NCI-H2227 (cell line): Measurements from ENCODE around the gene HSPA1B.
"Not testable (repeated sequence)": the region's sequence is repeated elsewhere in the genome, so short reads cannot be mapped to it uniquely, and the experiment has no call there.

Experiments
- DNase-seq: peaks from one replicate; lab custom pipeline; 2025; ENCODE audit not compliant: unreplicated experiment; lab: John Stamatoyannopoulos, UW

HSPA1B gene

DNA sequence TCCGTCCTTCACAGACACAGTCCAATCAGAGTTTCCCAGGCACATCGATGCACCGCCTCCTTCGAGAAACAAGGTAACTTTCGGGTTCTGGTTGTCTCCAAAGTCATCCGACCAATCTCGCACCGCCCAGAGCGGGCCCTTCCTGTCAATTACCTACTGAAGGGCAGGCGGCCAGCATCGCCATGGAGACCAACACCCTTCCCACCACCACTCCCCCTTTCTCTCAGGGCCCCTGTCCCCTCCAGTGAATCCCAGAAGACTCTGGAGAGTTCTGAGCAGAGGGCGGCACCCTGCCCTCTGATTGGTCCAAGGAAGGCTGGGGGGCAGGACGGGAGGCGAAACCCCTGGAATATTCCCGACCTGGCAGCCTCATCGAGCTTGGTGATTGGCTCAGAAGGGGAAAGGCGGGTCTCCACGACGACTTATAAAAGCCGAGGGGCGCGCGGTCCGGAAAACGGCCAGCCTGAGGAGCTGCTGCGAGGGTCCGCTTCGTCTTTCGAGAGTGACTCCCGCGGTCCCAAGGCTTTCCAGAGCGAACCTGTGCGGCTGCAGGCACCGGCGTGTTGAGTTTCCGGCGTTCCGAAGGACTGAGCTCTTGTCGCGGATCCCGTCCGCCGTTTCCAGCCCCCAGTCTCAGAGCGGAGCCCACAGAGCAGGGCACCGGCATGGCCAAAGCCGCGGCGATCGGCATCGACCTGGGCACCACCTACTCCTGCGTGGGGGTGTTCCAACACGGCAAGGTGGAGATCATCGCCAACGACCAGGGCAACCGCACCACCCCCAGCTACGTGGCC, at the start of gene HSPA1B:
Gene HSPA1B, plus strand, starts transcription at position 453 of the 794 bp plus-strand sequence. Its CDS starts 213 bp downstream, at position 666.
- DNase-seq: peak; percentile 99

DNA sequence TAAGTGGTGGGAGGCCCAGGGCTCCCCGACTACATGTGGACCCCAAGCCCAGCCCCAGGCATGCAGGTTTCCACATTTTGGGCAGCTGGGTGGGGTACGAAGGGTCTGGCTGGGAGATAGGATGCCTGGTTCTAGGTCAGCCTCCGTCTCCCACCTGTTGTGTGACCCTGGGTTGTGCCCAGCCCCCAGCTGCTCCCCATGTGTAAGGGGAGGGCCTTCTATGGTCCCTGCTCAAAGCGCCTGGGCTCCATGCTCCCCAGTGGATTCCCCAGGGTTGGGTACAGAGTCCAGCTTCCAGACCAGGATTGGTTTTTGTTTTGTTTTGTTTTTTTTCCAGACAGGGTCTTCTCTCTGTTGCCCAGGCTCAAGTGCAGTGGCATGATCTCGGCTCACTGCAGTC, 49.3 kb upstream of the HSPA1B start:
- DNase-seq: no peak

DNA sequence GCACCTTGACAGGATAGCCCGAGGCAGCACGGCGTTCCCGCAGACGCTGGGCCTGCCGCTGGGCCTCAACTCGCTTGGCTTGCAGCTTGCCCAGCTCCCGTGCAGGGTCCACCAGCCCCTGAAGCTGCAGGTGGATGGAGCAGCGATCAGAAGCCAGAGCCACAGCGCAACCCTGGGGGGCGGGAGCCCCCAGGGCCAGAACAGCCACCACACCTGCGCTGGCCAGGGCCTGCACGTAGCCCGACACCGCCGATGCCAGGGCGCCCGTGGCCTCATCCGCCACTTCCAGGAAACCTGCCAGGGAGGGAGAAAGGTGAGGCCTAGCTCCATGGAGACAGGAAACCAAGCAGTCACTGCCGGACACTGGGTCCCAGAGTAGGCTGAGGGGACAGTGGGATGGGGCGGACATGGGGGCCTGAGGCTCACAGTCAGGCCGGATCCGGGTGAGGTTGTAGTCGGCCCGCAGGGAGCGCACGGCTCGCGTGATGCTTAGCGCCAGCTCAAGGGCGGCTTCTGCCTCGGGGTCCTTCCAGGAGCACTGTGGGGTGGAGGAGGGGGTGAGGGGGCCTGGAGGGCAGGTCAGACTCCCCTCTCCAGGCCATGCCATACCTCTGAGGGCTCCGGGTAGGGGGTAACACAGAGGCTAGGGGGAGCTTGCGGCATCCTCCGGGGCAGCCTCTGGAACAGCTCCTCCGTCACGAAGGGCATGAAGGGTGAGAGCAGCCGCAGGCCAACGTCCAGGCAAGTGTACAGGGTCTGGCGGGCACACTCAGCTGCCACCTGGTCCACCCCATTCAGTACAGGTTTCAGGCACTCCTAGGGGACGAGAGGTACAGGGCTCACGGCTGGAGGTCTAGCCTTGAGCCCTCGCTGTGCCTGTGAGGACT, 48.3 kb upstream of the HSPA1B start:
- no peak for DNase-seq

DNA sequence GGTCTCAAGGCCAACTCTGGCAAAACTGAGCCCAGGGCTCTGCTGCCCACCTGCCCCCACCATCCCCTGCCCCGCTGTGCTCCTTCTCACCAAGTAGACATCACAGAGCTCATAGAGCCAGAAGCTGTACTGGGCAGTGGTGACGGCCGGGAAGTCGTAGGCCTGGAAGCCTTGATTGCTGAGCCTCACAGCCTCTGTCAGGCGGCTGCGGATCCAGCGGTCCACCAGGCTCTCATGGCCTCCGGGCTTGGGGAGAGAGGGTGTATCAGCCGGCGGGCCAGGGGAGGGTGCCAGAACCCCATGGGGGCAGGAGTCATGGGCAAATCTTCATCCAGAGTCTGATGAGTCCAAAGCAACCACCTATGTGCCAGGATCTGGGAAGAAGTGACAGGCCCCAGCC, 47.6 kb upstream of the HSPA1B start:
- DNase-seq: no peak

DNA sequence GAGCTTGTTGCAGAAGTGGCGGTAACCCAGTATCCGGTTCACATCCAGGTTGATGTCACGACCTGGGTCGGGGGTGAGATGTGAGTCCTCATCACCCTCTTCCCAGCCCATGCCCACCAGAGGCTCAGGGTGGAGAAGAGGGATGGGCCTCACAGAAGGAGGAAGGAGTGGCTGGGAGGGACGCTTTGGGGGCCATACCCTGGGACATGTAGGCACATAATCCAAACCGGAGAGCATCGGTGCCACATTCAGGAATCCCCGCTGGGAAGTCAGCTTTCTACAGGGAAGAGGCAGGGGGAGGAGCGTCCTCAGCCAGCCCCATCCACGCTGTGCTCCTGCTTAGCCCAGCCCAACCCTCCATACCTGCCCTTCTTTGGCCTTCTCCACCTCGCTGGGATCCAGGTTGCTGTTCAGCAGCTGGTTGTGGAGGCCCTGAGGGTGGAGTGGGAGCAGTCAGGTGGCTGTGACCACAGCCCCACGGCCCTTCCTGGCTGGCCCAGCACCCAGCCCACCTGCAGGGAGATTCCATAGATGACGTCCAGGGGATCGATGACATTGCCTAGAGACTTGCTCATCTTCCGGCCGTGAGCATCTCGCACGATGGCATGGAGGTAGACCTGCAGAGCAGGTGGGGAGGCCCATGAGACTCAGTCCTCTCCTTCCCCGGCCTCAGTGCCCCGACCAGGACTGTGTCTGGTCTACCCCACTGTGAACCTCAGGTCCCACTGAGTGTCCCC, 46.9 kb upstream of the HSPA1B start:
- no peak for DNase-seq

DNA sequence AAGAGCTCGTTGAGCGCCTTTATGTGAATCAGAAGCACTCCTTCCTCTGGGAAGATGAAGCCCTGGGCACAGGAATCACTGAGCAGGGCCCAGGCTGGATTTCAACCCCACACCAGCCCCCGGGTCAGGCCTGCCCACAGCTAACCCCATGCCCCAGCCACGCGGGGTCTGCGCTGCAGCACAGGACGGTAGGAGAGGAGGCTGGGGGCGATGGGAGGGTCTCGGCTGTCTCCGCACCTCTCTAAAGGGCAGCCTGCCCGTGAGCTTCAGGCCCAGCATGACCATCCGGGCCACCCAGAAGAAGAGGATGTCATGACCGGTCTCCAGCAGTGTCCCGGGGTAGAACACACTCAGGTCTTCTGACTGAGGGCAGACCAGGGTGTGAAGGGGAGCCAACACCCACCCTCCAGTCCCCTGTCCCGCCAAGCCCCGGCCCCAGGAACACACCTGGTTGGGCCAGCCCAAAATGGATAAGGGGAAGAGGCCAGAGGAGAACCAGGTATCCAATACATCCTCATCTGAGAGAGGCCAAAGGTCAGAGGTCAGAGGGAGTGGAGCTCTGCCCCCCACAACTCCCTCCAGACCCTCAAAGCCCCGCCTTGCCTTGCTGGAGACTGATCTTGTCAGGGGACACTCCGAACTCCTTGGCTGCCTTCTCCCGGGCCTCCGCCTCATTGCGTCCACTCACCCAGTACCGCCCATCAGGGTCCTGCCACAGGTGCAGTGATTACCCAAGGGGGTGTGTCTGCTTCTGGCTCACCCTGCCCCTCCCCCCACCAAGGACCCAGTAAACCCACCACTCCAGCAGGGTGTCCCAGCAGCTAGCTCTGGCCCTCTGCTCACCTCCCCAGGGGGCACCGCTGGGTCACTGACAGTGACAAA, 46.1 kb upstream of the HSPA1B start:
- DNase-seq: no peak

DNA sequence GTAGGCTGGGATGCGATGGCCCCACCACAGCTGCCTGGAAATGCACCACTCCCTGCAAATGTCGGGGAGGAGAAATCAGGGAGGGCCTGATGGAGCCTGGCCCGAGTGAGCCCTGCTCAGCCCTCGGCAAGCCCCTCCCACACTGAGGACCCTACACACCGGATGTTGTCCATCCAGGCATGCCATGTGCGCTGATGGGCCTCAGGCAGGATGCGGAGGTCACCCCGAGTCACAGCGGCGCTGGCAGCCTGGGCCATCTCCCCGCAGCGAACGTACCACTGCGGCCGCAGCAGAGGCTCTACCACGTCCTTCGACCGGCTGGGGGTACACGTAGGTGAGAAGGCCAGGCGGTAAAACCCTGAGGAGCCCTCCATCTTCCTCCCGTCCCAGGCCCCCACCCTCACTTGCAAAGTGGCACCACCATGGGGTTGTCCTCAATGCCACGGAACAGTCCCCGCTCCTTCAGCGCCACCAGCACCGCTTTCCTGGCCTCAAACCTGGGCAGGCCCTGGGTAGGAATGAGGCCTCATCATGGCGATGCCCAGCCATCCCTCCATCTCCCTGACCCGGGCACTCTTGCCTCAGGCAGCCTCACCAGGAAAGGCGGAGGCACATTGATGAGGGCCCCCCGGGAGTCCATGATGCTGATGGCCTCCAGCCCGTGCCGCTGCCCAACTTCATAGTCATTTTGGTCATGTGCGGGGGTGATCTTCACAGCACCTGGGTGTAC, 45.2 kb upstream of the HSPA1B start:
- DNase-seq: no peak

DNA sequence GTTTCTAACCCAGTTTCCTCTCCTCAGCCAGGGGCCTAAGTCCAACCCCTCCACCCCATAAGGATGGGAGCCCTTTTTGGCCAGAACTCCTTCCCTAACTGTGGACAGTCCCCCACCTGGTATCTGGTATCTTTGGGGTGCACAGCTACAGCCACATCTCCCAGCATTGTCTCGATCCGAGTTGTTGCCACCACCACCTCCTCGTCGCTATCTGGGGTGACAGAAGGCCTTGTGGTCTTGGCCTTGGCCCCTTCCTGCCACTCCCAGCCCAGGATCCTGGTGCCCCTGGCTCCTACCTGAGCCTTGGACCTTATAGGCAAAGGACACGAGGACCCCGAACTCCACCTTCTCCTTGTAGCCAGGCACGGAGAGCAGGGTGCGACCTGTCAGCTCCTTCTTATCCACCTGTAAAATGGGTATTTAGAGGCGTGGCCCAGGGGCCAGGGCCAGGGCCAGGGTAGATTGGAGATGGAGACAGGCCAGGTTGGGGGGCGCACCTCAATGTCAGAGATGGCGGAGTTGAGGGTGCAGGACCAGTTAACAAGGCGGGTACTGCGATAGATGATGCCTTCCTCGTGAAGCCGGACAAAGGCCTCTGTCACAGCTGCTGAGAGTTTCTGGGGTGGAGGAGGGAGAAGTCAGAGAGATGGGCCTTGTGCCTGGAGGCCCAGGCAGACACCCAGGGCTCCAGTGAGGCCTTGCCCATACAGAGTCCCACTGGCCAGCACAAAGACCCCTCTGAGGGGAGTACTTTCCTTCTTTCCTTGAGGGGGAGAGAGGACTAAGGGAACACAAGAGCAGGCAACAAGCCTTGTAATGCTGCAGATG, 43.2 kb upstream of the HSPA1B start:
- DNase-seq: no peak

DNA sequence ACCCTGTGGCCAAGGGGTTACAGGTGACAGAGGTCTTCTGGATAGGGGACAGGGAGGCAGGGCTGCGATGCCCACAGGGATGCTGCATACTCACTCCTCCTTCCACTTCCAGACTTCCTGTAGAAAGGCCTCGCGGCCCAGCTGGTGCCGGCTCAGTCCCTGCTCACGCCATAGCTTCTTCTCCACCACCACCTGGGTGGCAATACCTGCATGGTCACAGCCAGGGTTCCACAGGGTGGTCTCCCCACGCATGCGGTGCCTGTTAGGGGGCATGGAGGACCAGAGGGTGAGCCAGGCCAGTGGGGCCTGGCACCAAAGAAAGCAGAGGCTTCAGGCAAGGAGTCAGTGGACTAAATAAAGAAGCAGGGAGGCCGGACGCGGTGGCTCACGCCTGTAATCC, 42.1 kb upstream of the HSPA1B start:
- no peak for DNase-seq

DNA sequence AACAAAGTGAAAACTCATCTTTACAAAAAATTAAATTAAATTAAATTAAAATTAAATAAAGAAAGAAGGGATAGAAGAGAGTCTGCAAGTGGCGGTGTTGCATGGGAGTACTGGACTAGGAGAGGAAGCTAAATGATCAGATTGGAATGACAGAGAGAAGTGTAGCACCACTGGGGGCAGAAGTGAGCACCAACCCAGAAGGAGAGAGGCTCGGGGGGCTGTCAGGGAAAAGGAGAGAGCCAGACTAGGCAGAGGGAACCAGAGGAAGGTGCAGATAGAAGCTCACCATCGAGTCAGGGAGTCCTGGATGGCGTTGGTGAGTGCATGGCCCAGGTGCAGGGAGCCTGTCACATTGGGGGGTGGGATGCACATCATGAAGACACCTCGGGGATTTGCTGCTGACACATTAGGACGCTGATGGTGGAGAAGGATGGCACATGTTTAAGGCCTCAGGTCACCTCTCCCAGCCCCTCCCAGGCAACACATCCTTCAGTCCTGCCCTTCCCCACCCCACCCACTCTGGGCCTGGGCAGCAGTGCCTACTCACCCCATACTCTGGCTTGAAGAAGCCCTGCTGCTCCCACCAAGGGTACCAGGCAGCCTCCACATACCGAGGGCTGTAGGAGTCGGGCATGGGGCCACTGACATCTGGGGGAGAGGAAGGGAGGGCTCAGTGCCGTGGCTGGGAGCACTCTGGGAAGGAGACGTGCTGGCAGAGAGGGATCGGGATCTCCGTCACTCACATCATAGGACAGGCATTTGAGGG, 36.0 kb upstream of the HSPA1B start:
- DNase-seq: peak; percentile 76

DNA sequence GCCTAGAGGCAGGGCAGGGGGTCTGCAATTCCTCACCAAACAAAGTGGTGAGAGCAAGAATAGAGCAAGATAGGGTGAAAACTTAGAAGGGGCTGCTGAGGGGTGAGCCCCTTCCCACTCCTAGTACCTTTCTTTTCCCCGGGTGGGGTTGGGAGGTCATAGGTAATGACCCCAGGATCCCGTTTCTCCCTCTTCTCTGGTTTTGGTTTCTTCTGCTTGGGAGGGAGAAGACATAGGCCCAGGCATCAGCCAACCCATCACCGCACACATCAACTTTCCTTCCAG, 35.5 kb upstream of the HSPA1B start:
- no peak for DNase-seq

DNA sequence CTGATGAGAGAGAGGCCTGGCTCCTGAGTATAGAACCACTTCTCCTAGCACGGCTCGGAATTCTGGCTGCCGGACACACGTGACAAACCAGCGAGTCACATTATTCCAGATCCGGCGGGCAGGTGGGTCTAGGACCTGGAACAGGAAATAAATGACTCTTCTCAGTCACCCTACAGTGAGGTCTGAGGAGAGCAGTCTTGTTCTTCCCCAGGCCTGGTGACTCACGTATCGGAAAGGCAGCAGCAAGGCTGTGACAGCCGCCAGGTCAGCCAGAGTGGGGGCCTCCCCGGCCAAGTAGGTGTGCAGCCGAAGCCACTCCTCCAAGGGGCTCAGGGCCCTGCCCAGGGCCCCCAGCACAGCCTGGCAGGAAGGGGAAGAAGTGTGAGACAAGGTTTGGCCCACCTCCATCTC, 34.8 kb upstream of the HSPA1B start:
- no peak for DNase-seq

DNA sequence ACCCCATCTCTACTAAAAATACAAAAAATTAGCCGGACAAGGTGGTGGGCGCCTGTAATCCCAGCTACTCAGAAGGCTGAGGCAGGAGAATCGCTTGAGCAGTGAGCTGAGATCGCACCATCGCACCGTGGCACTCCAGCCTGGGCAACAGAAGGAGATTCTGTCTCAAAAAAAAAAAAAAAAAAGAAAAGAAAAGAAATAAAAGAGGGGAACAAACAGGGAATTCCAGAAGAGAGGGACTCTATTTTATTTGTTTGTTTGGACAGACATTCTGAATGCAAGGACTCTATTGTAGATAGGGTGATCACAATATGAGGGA, 33.7 kb upstream of the HSPA1B start:
- DNase-seq: not testable (repeated sequence)

DNA sequence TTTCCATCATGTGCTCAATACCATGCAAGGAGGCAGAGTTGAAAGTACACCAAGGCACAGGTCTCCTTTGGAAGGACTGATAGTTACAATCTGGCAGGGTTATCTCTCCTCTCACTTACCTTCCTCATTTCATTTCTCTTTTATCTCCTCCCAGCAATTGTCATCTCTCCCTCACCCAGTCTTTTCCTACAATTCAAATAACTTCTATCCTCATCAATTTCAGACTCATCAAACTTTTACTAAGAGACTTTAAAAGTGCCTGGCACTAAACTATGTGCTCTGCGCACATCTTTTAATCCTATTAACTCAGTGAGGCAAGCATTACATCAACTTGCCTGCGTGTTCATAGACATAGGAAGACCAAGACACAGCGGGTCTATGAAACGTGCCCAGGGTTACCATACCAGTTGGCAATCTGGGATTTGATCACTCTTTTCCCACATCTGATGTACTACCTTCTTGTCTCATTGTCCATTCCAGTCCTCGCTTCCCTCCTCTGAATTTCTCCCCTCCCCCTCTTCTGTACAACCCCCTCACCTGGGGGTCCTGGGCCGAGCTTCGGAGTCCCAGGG, 33.2 kb upstream of the HSPA1B start:
- no peak for DNase-seq

DNA sequence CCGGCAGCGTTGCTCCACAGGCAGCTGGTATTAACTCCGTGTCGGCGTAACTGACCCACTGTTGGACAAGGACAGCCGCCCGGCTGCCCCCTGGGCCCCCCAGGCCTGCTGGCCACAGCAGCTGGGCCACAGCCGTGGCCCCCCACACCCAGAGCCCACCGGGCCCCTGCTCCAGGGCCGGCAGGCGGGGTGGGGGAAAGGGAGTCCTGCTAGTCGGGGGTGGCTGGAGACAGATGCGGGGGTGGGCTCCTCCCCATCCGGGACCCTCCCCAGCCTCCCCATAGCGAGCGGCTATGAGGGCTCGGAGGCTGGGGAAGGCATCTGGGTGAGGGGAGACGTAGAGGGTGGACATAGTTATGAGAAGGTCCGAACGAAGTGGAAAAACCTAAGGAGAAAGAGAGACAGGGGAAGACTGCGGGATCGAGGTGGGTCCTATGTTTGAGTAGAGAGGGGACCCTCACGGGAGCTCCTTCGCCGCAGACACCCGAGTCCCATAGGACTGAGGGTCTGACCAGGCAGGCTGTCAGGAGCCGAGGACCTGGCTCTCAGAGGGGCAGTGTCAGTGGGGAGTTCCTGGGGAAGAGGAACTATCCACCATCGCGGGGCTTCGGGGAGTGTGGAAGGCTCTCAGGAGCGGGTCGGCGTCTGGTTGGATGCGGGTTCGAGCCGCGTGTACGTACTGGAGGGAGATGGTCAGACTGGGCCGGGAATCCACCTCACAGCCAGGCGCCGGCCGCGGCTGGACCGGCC, 32.5 kb upstream of the HSPA1B start:
- no peak for DNase-seq

DNA sequence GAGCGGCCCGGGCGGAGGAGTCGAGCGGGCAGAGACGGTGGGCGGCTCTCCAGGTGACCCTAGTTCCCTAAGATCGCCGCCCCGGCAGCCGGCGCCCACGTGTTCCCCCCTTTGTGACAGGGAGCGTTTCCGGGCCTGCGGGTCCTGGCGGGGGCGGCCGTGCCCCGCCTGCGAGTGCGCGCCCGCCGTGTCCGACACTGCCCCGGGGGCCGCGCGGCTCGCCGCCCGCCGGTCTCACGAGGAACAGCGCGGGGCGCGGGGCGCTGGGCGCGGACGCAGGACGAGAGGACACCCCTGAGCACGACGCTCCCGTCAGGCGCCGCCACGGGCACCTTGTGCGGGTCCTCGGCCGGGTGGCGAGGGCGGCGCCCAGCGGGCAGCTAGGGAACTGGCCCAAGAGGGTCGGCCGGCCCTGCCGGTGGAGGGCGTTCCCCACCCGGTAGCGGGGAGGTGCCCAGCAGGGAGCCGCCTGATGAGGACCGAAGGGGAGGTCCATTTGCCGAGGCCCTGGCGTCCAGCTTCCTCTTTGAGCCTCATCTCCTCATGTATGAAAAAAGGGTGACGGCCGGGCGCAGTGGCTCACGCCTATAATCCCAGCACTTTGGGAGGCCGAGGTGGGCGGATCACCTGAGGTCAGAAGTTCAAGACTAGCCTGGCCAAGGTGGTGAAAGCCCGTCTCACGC, 31.8 kb upstream of the HSPA1B start, which contains the start of gene VARS1:
Gene VARS1, minus strand, starts transcription at position 137 of the 683 bp plus-strand sequence. CDS start 535 bp downstream, outside the sequence.
- DNase-seq: peak; percentile 93

DNA sequence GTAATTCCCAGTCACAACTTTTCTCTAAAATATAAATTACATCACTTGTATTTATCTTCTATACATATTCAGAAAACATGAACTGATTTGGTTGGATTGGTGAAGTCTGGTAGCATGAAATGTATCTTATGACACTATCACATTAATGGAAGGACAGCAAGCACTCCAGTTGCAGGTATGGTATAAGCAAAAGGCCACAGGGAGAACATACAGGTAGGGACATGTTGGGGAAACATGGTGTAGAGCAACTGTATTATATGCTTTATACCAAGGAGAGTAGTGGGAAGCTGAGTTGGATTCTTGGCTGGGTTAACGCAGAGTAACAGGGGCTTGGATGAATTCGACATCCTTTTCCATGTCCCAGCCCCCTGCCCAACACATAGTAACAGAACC, 30.5 kb upstream of the HSPA1B start:
- DNase-seq: no peak
